H1 (cell line): Measurements from ENCODE around the gene EEF1AKMT2.

Experiments
- BCL11A ChIP-seq, 2 experiments: IDR thresholded peaks; one replicate each; pipeline ENCODE4 v1.6.1; 2011; ENCODE audit warnings: low read depth in 2 of 2, low read length in 2 of 2, mild to moderate bottlenecking in 2 of 2
- BRCA1 ChIP-seq: IDR thresholded peaks from 2 replicates; pipeline ENCODE4 v1.6.1; 2012; ENCODE audit warnings: low read depth, low read length, improper control_type of control experiment
- CBX5 ChIP-seq: fragments of 300-800, 300-1000 bp; sonication (generic); IDR thresholded peaks from 2 replicates; pipeline ENCODE4 v1.7.1; 2016; ENCODE audit warnings: antibody characterized with exemption, low read length, low read depth
- CTCF ChIP-seq, 3 experiments: IDR thresholded peaks; 1 replicate in 2 of 3; 2 replicates in 1 of 3; pipeline versions ENCODE4 v1.5.1 to v1.6.1; 2011; ENCODE audit warnings: low read length in 3 of 3, mild to moderate bottlenecking in 3 of 3, inconsistent platforms in 2 of 3, low read depth in 1 of 3, moderate library complexity in 1 of 3; ENCODE audit not compliant: insufficient read depth in 1 of 3; ENCODE audit errors: control extremely low read depth in 1 of 3
- EP300 ChIP-seq, 2 experiments: IDR thresholded peaks; 1 replicate in 1 of 2; 2 replicates in 1 of 2; pipeline ENCODE4 v1.6.1; 2011 to 2012; ENCODE audit warnings: low read depth in 2 of 2, low read length in 2 of 2, mild to moderate bottlenecking in 2 of 2, borderline replicate concordance in 1 of 2, inconsistent platforms in 1 of 2, moderate library complexity in 1 of 2
- GABPA ChIP-seq: IDR thresholded peaks from 2 replicates; pipeline ENCODE4 v1.6.1; 2011; ENCODE audit warnings: mild to moderate bottlenecking, low read length, moderate library complexity, borderline replicate concordance; ENCODE audit not compliant: insufficient read depth
- POLR2A ChIP-seq, 2 experiments: IDR thresholded peaks; 1 replicate in 1 of 2; 2 replicates in 1 of 2; pipeline ENCODE4 v1.6.1; 2011; ENCODE audit warnings: low read depth in 2 of 2, low read length in 2 of 2, mild to moderate bottlenecking in 2 of 2; ENCODE audit errors: control extremely low read depth in 1 of 2
- RXRA ChIP-seq: IDR thresholded peaks from 2 replicates; pipeline ENCODE4 v1.6.1; 2011; ENCODE audit warnings: low read depth, mild to moderate bottlenecking, low read length, moderate library complexity; ENCODE audit not compliant: insufficient read depth
- ZNF274 ChIP-seq: IDR thresholded peaks from 2 replicates; pipeline ENCODE4 v1.7.0; 2012; ENCODE audit warnings: low read length, borderline replicate concordance; ENCODE audit errors: extremely low read depth

- TF ChIP-seq BRCA1 = no peak
- no peak for TF ChIP-seq CTCF (IDR thresholded peaks at IDR 0.05; ENCODE audit: control extremely low read depth in 1 of 3, insufficient read depth in 1 of 3, low read depth in 1 of 3, low read length in 3 of 3)
- no peak for TF ChIP-seq EP300 (IDR thresholded peaks at IDR 0.05; ENCODE audit: borderline replicate concordance in 1 of 2, low read depth in 2 of 2, low read length in 2 of 2)
- no peak for TF ChIP-seq ZNF274
- TF ChIP-seq GABPA = no peak
- TF ChIP-seq BCL11A (IDR thresholded peaks at IDR 0.05; ENCODE audit: low read depth in 2 of 2, low read length in 2 of 2) = no peak
- no peak for TF ChIP-seq RXRA
- no peak for TF ChIP-seq POLR2A (IDR thresholded peaks at IDR 0.05; ENCODE audit: control extremely low read depth in 1 of 2, low read depth in 2 of 2, low read length in 2 of 2)
- no peak for TF ChIP-seq CBX5
Measured at GRCh38 chr10:124765256-124765655, 26.4 kb downstream of the EEF1AKMT2 start.
